ENCODE results near the gene ANKRD40. TPM values are rescaled to one million over a fixed set of nuclear protein-coding genes. Genes with fewer than 3 reads are reported as not detected.

ANKRD40 gene
- total and polyA plus RNA-seq, 2 donors (not counting 1 experiment from before 2014, with no cell fraction given), result 13.7 to 35.3 TPM

GRCh38 chr17:50692448-50693035, 15.2 kb downstream of the ANKRD40 start:
- no peaks in the 10 kb centered on the region for H3K9me3 Mint-ChIP-seq (ENCODE audit: insufficient read depth)
- no peak overlapping the region for H3K4me2 ChIP-seq (replicated peaks; ENCODE audit: low read depth, low read length, poor library complexity, severe bottlenecking)

More at GRCh38 chr17:50692448-50693035, 15.2 kb downstream of the ANKRD40 start:
- Histone ChIP-seq H3K4me3 (ENCODE audit: control extremely low read depth in 1 of 5, extremely low read depth in 1 of 5, insufficient read depth in 1 of 5, low read depth in 2 of 5, low read length in 4 of 5) (no peak overlapping the region), H3K4me1 (ENCODE audit: control insufficient read depth in 2 of 2, insufficient read depth in 2 of 2, low read length in 2 of 2) (no peaks in the 10 kb centered on the region), H3K27me3 (replicated peaks in 1 of 4; ENCODE audit: control extremely low read depth in 1 of 4, control insufficient read depth in 3 of 4, insufficient read depth in 4 of 4, low read length in 3 of 4) (no peaks in the 10 kb centered on the region), H3K9ac (ENCODE audit: low read length) (no peak overlapping the region), H4K20me1 (ENCODE audit: control insufficient read depth, insufficient read depth, low read length, poor library complexity, severe bottlenecking) (no peaks in the 10 kb centered on the region), H2AFZ (ENCODE audit: insufficient read depth, low read depth, low read length, poor library complexity, severe bottlenecking) (no peak overlapping the region), H3K36me3 (replicated peaks in 1 of 2; ENCODE audit: control extremely low read depth in 1 of 2, control insufficient read depth in 1 of 2, extremely low read depth in 1 of 2, insufficient read depth in 2 of 2, low read length in 1 of 2) (peaks cover 7 to 46% of the 10 kb centered on the region in 2 experiments), H3K27ac (ENCODE audit: low read length in 2 of 2) (no peak overlapping the region), H3K9me3 (ENCODE audit: control extremely low read depth in 1 of 3, control insufficient read depth in 2 of 3, insufficient read depth in 1 of 3, low read length in 2 of 3) (no peaks in the 10 kb centered on the region), H3K79me2 (ENCODE audit: control insufficient read depth, insufficient read depth, low read length) (no peaks in the 10 kb centered on the region)
- intact Hi-C loops (cut with micrococcal nuclease), result no loop called here
- ChIA-PET POLR2A (no interaction called here), CTCF (no interaction called here)
- ATAC-seq (ENCODE audit: low read depth) (no peak), DNase-seq (no peak)
- no peak overlapping the region for H3K4me3 Mint-ChIP-seq
- H3K27ac Mint-ChIP-seq, result no peak overlapping the region
- no peaks in the 10 kb centered on the region for H3K27me3 Mint-ChIP-seq
- no peaks in the 10 kb centered on the region for H3K4me1 Mint-ChIP-seq
- TF ChIP-seq EZH2 (IDR thresholded peaks at IDR 0.05; ENCODE audit: borderline replicate concordance, insufficient read depth, low read depth, low read length, poor library complexity, severe bottlenecking), result no peak
- TF ChIP-seq CTCF (IDR thresholded peaks at IDR 0.05), result no peak
- 96% methylated on average over 4 of the region's 6 CpGs for WGBS (ENCODE audit: insufficient coverage)

All from B cell (primary cell).